Measurements from ENCODE around the gene CD99.

Gene CD99

DNA sequence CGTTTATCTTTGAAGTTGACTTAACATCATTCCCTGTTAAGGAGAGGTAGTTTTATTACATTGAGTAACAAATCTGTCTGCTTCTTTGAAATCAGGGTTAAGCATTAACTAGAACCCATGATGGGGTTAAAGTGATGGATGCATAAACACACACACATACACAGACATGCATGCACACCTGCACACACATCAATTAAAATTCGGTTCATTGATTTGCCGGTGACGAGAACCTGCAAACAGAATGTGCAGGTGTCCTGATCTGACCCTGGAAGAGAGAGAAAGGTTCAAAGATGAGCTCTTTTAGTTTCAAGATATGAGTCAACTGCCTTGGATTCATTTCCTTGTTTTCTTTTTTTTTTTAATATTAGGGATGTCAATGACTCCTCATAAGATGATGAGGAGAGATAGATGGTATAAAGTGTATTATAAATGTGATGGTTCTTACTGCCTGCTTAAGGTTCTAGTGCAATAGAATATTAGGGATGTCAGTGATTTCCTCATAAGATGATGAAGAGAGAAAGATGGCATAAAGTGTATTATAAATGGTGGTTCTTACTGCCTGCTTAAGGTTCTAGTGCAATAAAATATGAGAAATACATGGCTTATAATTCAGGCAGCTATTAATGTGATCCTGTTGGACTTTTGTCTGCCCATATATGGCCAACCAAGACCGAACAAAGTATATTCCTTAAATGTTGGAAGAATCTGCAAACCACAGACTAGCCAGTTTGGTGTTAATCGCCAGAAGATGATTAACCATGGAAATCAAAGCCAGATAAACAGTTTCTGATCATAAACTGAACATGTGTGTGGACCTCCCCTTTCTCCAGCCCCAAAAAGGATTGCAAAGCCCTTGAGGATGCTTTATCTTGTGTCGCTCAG lies 14.1 kb upstream of the CD99 start:
- Histone ChIP-seq H3K4me1 (ENCODE audit: insufficient read depth, insufficient read length) (peaks cover 2% of the 10 kb centered on the region), H3K9ac (ENCODE audit: insufficient read length, low read depth) (no peak overlapping the region), H3K36me3 (ENCODE audit: insufficient read depth, insufficient read length, low read length) (no peaks in the 10 kb centered on the region), H3K4me3 (ENCODE audit: insufficient read length, low read depth) (no peak overlapping the region), H3K27me3 (ENCODE audit: insufficient read depth, insufficient read length) (no peaks in the 10 kb centered on the region), H3K9me3 (ENCODE audit: insufficient read depth, low read length) (peaks cover 4% of the 10 kb centered on the region; the same call in 1 of the 2 replicates)
- no peak for DNase-seq (ENCODE audit: low read depth, low spot score)
- TF ChIP-seq ZNF274 (IDR thresholded peaks at IDR 0.05; ENCODE audit: low read depth, low read length) (no peak), YY1 (IDR thresholded peaks at IDR 0.05; ENCODE audit: insufficient read depth, insufficient read length) (no peak), SUZ12 (IDR thresholded peaks at IDR 0.05; ENCODE audit: extremely low read depth, insufficient read depth, insufficient read length) (no peak)

DNA sequence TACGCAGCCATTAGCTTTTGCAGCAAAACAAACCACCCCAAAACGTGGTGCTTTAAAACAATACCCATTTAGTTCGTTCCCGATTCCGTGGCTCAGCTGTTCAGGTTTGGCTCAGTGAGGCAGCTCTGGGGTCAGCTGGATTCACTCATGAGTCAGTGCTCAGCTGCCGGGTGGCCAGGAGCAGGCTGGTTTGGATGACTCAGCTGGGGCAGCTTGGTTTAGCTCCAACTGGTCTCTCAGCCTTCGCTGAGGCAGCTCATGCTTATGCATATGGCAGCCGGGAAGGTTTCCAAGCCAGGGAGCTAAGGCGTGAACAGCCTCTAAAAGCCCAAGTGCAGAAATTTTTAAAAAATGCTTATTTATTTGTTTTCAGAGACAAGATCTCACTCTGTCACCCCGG lies 13.3 kb upstream of the CD99 start:
- Histone ChIP-seq H3K9me3 (ENCODE audit: insufficient read depth, low read length) (peaks cover 2% of the 10 kb centered on the region; the same call in 1 of the 2 replicates), H3K9ac (ENCODE audit: insufficient read length, low read depth) (no peak overlapping the region), H3K4me3 (ENCODE audit: insufficient read length, low read depth) (no peak overlapping the region), H3K36me3 (ENCODE audit: insufficient read depth, insufficient read length, low read length) (no peaks in the 10 kb centered on the region), H3K27me3 (ENCODE audit: insufficient read depth, insufficient read length) (no peaks in the 10 kb centered on the region), H3K4me1 (ENCODE audit: insufficient read depth, insufficient read length) (peaks cover 2% of the 10 kb centered on the region)
- DNase-seq (ENCODE audit: low read depth, low spot score) = no peak
- TF ChIP-seq SUZ12 (IDR thresholded peaks at IDR 0.05; ENCODE audit: extremely low read depth, insufficient read depth, insufficient read length) (no peak), ZNF274 (IDR thresholded peaks at IDR 0.05; ENCODE audit: low read depth, low read length) (no peak), YY1 (IDR thresholded peaks at IDR 0.05; ENCODE audit: insufficient read depth, insufficient read length) (no peak)

DNA sequence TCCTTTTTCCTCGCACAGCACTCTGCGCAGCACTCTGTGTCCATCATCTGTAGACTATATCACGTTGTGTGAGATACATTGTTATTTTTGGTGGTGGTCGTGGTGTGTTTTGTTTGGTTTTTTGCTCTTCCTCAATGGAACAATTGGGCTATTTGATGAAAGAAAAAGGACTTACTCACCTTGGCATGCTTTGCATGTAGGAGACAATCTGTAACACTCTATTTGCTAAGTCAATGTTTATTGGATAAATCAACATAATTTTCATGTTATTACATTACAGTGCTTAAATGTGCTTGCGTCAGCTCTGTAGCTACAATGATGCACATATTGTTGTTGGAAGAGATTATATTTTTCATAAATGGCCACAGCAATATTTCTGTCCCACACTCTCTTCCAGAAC lies 12.5 kb upstream of the CD99 start:
- H3K9me3 ChIP-seq (ENCODE audit: insufficient read depth, low read length) = no peaks in the 10 kb centered on the region
- H3K9ac ChIP-seq (ENCODE audit: insufficient read length, low read depth) = no peak overlapping the region
- no peak for DNase-seq (ENCODE audit: low read depth, low spot score)
- no peaks in the 10 kb centered on the region for H3K36me3 ChIP-seq (ENCODE audit: insufficient read depth, insufficient read length, low read length)
- no peak overlapping the region for H3K4me3 ChIP-seq (ENCODE audit: insufficient read length, low read depth)
- H3K4me1 ChIP-seq (ENCODE audit: insufficient read depth, insufficient read length) = no peaks in the 10 kb centered on the region
- TF ChIP-seq ZNF274 (IDR thresholded peaks at IDR 0.05; ENCODE audit: low read depth, low read length) (no peak), SUZ12 (IDR thresholded peaks at IDR 0.05; ENCODE audit: extremely low read depth, insufficient read depth, insufficient read length) (no peak), YY1 (IDR thresholded peaks at IDR 0.05; ENCODE audit: insufficient read depth, insufficient read length) (no peak)
- H3K27me3 ChIP-seq (ENCODE audit: insufficient read depth, insufficient read length) = no peaks in the 10 kb centered on the region

DNA sequence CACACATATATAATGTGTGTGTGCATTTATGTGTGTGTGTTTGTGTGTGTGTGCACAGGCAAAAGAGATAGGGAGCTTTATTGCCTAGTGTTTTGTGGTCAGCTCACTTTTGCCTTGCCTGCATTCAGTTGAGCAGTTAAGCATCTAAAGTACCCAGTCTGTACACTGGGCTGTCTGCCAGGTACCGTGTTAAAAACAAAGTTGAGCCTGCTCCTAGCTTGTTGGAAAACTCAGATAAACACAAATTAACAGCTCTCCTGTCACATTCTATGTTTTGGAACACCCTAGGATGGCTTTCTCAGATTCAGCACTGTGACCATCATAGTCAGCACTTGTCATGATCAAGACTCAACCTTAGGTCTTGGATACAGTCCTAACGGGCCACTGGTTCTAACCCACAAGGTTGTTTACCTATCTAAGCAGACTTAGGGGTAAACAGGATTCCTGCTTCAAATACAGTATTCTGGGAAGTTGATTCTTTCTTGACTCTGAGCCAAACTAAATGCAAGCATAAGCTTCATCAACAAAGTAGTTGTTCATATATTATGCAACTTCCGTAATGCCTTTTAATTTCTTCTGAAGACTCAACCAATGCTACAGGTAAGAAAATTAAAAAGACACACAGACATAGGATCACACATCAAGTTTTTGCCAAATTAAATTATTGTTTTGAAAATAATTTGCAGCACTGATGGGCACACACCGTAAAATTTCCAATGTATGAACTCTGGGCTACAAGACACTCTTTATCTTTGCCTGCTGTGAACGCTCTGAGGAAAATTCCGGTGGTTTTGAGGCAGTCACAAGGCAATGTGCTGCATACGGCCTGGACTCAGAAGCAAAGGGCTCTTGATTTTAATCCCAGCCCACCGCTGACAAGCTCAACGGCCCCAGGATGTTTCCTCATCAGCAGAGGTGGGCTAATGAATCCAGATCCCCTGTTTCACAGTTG lies 11.3 kb upstream of the CD99 start:
- Histone ChIP-seq H3K36me3 (ENCODE audit: insufficient read depth, insufficient read length, low read length) (no peaks in the 10 kb centered on the region), H3K4me3 (ENCODE audit: insufficient read length, low read depth) (no peak overlapping the region), H3K9me3 (ENCODE audit: insufficient read depth, low read length) (no peaks in the 10 kb centered on the region), H3K4me1 (ENCODE audit: insufficient read depth, insufficient read length) (no peaks in the 10 kb centered on the region), H3K9ac (ENCODE audit: insufficient read length, low read depth) (no peak overlapping the region), H3K27me3 (ENCODE audit: insufficient read depth, insufficient read length) (no peaks in the 10 kb centered on the region)
- TF ChIP-seq YY1 (IDR thresholded peaks at IDR 0.05; ENCODE audit: insufficient read depth, insufficient read length) (no peak), ZNF274 (IDR thresholded peaks at IDR 0.05; ENCODE audit: low read depth, low read length) (no peak), SUZ12 (IDR thresholded peaks at IDR 0.05; ENCODE audit: extremely low read depth, insufficient read depth, insufficient read length) (no peak)
- DNase-seq (ENCODE audit: low read depth, low spot score) = no peak

DNA sequence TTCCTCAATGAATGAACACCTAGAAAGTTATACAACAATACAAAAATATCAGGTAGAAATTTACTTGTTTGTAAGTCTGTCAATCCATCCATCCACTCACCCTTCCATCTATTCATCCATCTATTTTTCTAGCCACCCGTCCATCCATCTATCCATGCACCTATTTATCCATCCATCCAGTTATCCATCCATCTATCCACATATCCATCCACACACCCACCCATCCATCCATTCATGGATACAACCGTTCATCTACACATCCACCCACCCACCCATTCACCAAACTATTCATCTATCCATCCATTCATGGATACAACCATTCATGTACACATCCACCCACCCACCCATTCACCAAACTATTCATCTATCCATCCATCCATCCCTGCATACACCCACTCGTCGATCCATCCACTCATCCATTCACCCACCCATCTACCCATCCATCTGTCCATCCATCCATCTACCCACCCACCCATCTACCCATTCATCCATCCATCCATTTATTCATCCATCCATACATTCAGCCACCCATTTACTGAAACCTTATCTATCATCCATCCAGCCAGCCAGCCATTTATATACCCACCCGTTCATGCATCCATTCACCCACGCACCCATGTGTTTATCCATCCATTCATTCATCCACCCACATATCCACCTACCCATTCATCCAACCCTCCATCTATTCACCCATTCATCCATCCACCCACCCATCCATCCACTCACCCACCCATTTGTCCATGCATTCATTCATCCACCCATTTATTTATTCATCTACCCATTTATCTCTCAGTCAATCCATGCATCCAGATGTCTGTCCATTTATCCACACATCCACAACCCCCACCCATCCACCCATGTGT lies 10.4 kb upstream of the CD99 start:
- no peak for DNase-seq (ENCODE audit: low read depth, low spot score)
- no peak overlapping the region for H3K4me3 ChIP-seq (ENCODE audit: insufficient read length, low read depth)
- no peaks in the 10 kb centered on the region for H3K36me3 ChIP-seq (ENCODE audit: insufficient read depth, insufficient read length, low read length)
- no peaks in the 10 kb centered on the region for H3K27me3 ChIP-seq (ENCODE audit: insufficient read depth, insufficient read length)
- no peak overlapping the region for H3K9ac ChIP-seq (ENCODE audit: insufficient read length, low read depth)
- TF ChIP-seq SUZ12 (IDR thresholded peaks at IDR 0.05; ENCODE audit: extremely low read depth, insufficient read depth, insufficient read length) (no peak), ZNF274 (IDR thresholded peaks at IDR 0.05; ENCODE audit: low read depth, low read length) (no peak), YY1 (IDR thresholded peaks at IDR 0.05; ENCODE audit: insufficient read depth, insufficient read length) (no peak)
- H3K4me1 ChIP-seq (ENCODE audit: insufficient read depth, insufficient read length) = no peaks in the 10 kb centered on the region
- H3K9me3 ChIP-seq (ENCODE audit: insufficient read depth, low read length) = no peaks in the 10 kb centered on the region

DNA sequence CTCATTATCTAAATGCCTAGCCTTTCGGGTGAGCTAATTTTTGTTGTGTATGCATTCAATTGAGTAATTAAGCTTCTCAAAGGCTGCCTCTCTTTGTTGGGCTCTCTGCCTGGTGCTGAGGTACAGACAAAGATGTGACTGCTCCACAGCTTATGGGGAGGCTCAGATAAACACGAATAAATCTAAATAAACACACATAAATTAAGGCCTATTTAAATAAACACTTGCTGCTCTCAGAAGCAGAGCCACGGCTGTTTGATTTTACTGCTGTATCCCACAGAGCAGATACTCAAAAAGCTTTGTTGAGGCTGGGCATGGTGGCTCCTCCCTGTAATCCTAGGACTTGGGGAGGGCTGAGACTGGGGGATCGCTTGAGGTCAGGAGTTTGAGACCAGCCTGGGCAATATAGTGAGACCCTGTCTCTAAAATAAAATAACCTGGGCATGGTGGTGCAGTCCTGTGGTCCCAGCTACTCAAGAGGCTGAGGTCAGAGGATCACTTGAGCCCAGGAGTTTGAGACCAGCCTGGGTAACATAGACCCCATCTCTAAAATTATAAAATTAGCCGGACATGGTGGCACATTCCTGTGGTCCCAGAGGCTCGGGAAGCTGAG lies 8.4 kb upstream of the CD99 start:
- H3K4me1 ChIP-seq (ENCODE audit: insufficient read depth, insufficient read length) = peaks cover 4% of the 10 kb centered on the region
- H3K9me3 ChIP-seq (ENCODE audit: insufficient read depth, low read length) = no peaks in the 10 kb centered on the region
- H3K36me3 ChIP-seq (ENCODE audit: insufficient read depth, insufficient read length, low read length) = no peaks in the 10 kb centered on the region
- TF ChIP-seq SUZ12 (IDR thresholded peaks at IDR 0.05; ENCODE audit: extremely low read depth, insufficient read depth, insufficient read length) (no peak), YY1 (IDR thresholded peaks at IDR 0.05; ENCODE audit: insufficient read depth, insufficient read length) (no peak), ZNF274 (IDR thresholded peaks at IDR 0.05; ENCODE audit: low read depth, low read length) (no peak)
- no peak overlapping the region for H3K9ac ChIP-seq (ENCODE audit: insufficient read length, low read depth)
- no peak overlapping the region for H3K4me3 ChIP-seq (ENCODE audit: insufficient read length, low read depth)
- DNase-seq (ENCODE audit: low read depth, low spot score) = no peak
- H3K27me3 ChIP-seq (ENCODE audit: insufficient read depth, insufficient read length) = no peaks in the 10 kb centered on the region
